ENCODE data around the gene SNORC.

The SNORC gene

GRCh38 chr2:232882085-232882484 is 12.0 kb downstream of the SNORC start:
- no peak for DNase-seq

- no peak for DNase-seq
Measured at GRCh38 chr2:232882505-232883115, 12.5 kb downstream of the SNORC start.

- no peak for DNase-seq
Measured at GRCh38 chr2:232883116-232883721, 13.2 kb downstream of the SNORC start.

GRCh38 chr2:232884001-232884421 is 13.9 kb downstream of the SNORC start:
- DNase-seq, result no peak

- no peak for DNase-seq
Measured at GRCh38 chr2:232884549-232885263, 14.6 kb downstream of the SNORC start.

- no peak for DNase-seq
Measured at GRCh38 chr2:232885264-232885961, 15.3 kb downstream of the SNORC start.

- DNase-seq, result no peak
Measured at GRCh38 chr2:232886176-232886575, 16.1 kb downstream of the SNORC start.

GRCh38 chr2:232886632-232887031 is 16.6 kb downstream of the SNORC start:
- no peak for DNase-seq

- DNase-seq, result no peak
Measured at GRCh38 chr2:232887171-232887850, 17.2 kb downstream of the SNORC start.

- DNase-seq, result no peak
Measured at GRCh38 chr2:232888099-232888836, 18.2 kb downstream of the SNORC start.

- no peak for DNase-seq
Measured at GRCh38 chr2:232888839-232889529, 18.9 kb downstream of the SNORC start.

GRCh38 chr2:232889876-232890401 is 19.9 kb downstream of the SNORC start:
- DNase-seq, result no peak

- DNase-seq, result no peak
Measured at GRCh38 chr2:232890536-232890895, 20.5 kb downstream of the SNORC start.

- no peak for DNase-seq
Measured at GRCh38 chr2:232890896-232891601, 21.0 kb downstream of the SNORC start.

- DNase-seq, result no peak
Measured at GRCh38 chr2:232891621-232892071, 21.6 kb downstream of the SNORC start.

GRCh38 chr2:232892221-232892620 is 22.2 kb downstream of the SNORC start:
- no peak for DNase-seq

- DNase-seq, result no peak
Measured at GRCh38 chr2:232892843-232893242, 22.8 kb downstream of the SNORC start.

- DNase-seq, result no peak
Measured at GRCh38 chr2:232893834-232894233, 23.8 kb downstream of the SNORC start.

- DNase-seq, result no peak
Measured at GRCh38 chr2:232894251-232894650, 24.2 kb downstream of the SNORC start.
